Right lobe of liver (tissue), 4 donors: ENCODE data around the gene P2RY6.

Experiments used
- POLR2A ChIP-seq: fragments of 450-650 bp; IDR thresholded peaks from one replicate; pipeline ENCODE4 v1.6.1; 2017; ENCODE audit warnings: antibody characterized with exemption, mild to moderate bottlenecking
- TF ChIP-seq, protein P1 (sequence below), 4 donors: fragments of 200-600 bp in 3 of 4; fragments of 450-650 bp in 1 of 4; IDR thresholded peaks; one replicate each; pipeline versions ENCODE4 v1.5.1 to v1.8.0; 2016 to 2022; ENCODE audit warnings: antibody characterized with exemption in 4 of 4, mild to moderate bottlenecking in 2 of 4
- donor health status: DM: no; HTN: no; CAD: no.
- donor health status: DM: no; HTN: no; CAD: no.
- donor health status: DM: no; HTN: yes; CAD: no.

DNA sequence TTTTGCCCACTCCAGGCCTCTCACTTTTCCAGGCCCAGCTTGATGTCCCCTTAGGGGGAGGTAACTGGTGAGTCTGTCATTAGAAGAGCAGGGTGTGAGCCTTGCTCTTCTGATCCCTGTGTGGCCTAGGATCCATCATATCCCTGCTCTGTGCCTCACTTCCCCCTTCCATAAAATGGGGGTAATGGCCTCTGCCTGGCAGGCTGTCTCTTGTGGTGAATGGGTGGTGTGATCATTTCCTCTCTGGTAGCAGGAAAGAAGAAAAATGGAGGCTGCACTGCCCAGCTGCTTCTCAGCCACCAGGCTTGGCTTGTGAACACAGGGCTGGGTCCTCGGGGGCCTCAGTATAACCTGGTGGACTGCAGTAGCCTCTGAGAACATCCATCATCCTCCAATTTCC is 41.5 kb downstream of the P2RY6 start:
- TF ChIP-seq, protein P1, sequence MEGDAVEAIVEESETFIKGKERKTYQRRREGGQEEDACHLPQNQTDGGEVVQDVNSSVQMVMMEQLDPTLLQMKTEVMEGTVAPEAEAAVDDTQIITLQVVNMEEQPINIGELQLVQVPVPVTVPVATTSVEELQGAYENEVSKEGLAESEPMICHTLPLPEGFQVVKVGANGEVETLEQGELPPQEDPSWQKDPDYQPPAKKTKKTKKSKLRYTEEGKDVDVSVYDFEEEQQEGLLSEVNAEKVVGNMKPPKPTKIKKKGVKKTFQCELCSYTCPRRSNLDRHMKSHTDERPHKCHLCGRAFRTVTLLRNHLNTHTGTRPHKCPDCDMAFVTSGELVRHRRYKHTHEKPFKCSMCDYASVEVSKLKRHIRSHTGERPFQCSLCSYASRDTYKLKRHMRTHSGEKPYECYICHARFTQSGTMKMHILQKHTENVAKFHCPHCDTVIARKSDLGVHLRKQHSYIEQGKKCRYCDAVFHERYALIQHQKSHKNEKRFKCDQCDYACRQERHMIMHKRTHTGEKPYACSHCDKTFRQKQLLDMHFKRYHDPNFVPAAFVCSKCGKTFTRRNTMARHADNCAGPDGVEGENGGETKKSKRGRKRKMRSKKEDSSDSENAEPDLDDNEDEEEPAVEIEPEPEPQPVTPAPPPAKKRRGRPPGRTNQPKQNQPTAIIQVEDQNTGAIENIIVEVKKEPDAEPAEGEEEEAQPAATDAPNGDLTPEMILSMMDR (IDR thresholded peaks at IDR 0.05) = no peak
- TF ChIP-seq POLR2A = no peak
